HG03060 (cell line): Measurements from ENCODE around the gene C19orf44.

Source experiments
- ATAC-seq: cut with Tn5 transposase; IDR thresholded peaks from one replicate; pipeline ENCODE4 v1.9.1; 2021; ENCODE audit warnings: low read depth, moderate number of reproducible peaks; ENCODE audit not compliant: unreplicated experiment

The C19orf44 gene

GRCh38 chr19:16514383-16515019 lies 18.3 kb downstream of the C19orf44 start:
- no peak for ATAC-seq

GRCh38 chr19:16516381-16516780 lies 20.2 kb downstream of the C19orf44 start:
- no peak for ATAC-seq

GRCh38 chr19:16516923-16517610 lies 20.9 kb downstream of the C19orf44 start:
- no peak for ATAC-seq

- no peak for ATAC-seq
These were observed 21.9 kb downstream of the C19orf44 start for GRCh38 chr19:16518061-16518460.

GRCh38 chr19:16518483-16519229 lies 22.5 kb downstream of the C19orf44 start:
- no peak for ATAC-seq

GRCh38 chr19:16519230-16519687 lies 23.1 kb downstream of the C19orf44 start:
- no peak for ATAC-seq

GRCh38 chr19:16520074-16520973 lies 24.1 kb downstream of the C19orf44 start:
- ATAC-seq: no peak

- no peak for ATAC-seq
These were observed 24.9 kb downstream of the C19orf44 start for GRCh38 chr19:16520986-16521624.

GRCh38 chr19:16521715-16522289 lies 25.6 kb downstream of the C19orf44 start:
- no peak for ATAC-seq

GRCh38 chr19:16522559-16523377 lies 26.6 kb downstream of the C19orf44 start:
- ATAC-seq: no peak

- no peak for ATAC-seq
These were observed 29.0 kb downstream of the C19orf44 start for GRCh38 chr19:16524991-16525734.

- ATAC-seq: no peak
These were observed 29.7 kb downstream of the C19orf44 start for GRCh38 chr19:16525751-16526481.

- ATAC-seq: no peak
These were observed 31.2 kb downstream of the C19orf44 start for GRCh38 chr19:16527334-16527935.

GRCh38 chr19:16527971-16528521 lies 31.9 kb downstream of the C19orf44 start:
- ATAC-seq: no peak

GRCh38 chr19:16529466-16530144 lies 33.4 kb downstream of the C19orf44 start:
- no peak for ATAC-seq
